Measurements from ENCODE around the gene DLG2.

DLG2 gene

GRCh38 chr11:85379066-85379465, 248.1 kb downstream of the DLG2 start:
- no peak overlapping the region for H3K27ac ChIP-seq (ENCODE audit: low read depth, low read length, poor library complexity, severe bottlenecking)
- no peak overlapping the region for H3K4me2 ChIP-seq (ENCODE audit: low read length)
- no peaks in the 10 kb centered on the region for H3K27me3 ChIP-seq (ENCODE audit: insufficient read depth, low read length)
- no peak overlapping the region for H3K9ac ChIP-seq (ENCODE audit: low read length)
- H3K9me3 ChIP-seq (ENCODE audit: low read length), result no peaks in the 10 kb centered on the region
- H4K20me1 ChIP-seq (ENCODE audit: insufficient read depth, low read length), result no peaks in the 10 kb centered on the region
- H3K79me2 ChIP-seq (ENCODE audit: insufficient read depth, low read length), result no peaks in the 10 kb centered on the region
- H2AFZ ChIP-seq (ENCODE audit: low read length), result no peak overlapping the region
- no peaks in the 10 kb centered on the region for H3F3A ChIP-seq (ENCODE audit: insufficient read depth, low read length)
- H3K4me1 ChIP-seq (ENCODE audit: insufficient read depth, low read length, severe bottlenecking), result no peaks in the 10 kb centered on the region
- H3K4me3 ChIP-seq (ENCODE audit: low read depth, low read length, poor library complexity, severe bottlenecking), result no peak overlapping the region
- TF ChIP-seq CTCF (IDR thresholded peaks at IDR 0.05; ENCODE audit: low read length) (no peak), EZH2 (IDR thresholded peaks at IDR 0.05; ENCODE audit: borderline replicate concordance, low read length) (no peak)
- H3K9me2 ChIP-seq (ENCODE audit: low read depth, low read length), result no peaks in the 10 kb centered on the region
- H3K36me3 ChIP-seq (ENCODE audit: insufficient read depth, low read length), result no peaks in the 10 kb centered on the region

- H3K9me3 ChIP-seq (ENCODE audit: low read length), result no peaks in the 10 kb centered on the region
- H3F3A ChIP-seq (ENCODE audit: insufficient read depth, low read length), result no peaks in the 10 kb centered on the region
- TF ChIP-seq CTCF (IDR thresholded peaks at IDR 0.05; ENCODE audit: low read length), result no peak
- TF ChIP-seq EZH2 (IDR thresholded peaks at IDR 0.05; ENCODE audit: borderline replicate concordance, low read length), result no peak
- H3K9ac ChIP-seq (ENCODE audit: low read length), result no peak overlapping the region
- no peaks in the 10 kb centered on the region for H3K36me3 ChIP-seq (ENCODE audit: insufficient read depth, low read length)
- H3K4me3 ChIP-seq (ENCODE audit: low read depth, low read length, poor library complexity, severe bottlenecking), result no peak overlapping the region
- no peak overlapping the region for H3K27ac ChIP-seq (ENCODE audit: low read depth, low read length, poor library complexity, severe bottlenecking)
- H3K4me2 ChIP-seq (ENCODE audit: low read length), result no peak overlapping the region
- no peaks in the 10 kb centered on the region for H4K20me1 ChIP-seq (ENCODE audit: insufficient read depth, low read length)
- no peaks in the 10 kb centered on the region for H3K4me1 ChIP-seq (ENCODE audit: insufficient read depth, low read length, severe bottlenecking)
- no peaks in the 10 kb centered on the region for H3K79me2 ChIP-seq (ENCODE audit: insufficient read depth, low read length)
- H3K9me2 ChIP-seq (ENCODE audit: low read depth, low read length), result no peaks in the 10 kb centered on the region
- no peak overlapping the region for H2AFZ ChIP-seq (ENCODE audit: low read length)
- H3K27me3 ChIP-seq (ENCODE audit: insufficient read depth, low read length), result no peaks in the 10 kb centered on the region
These were observed 249.2 kb downstream of the DLG2 start for GRCh38 chr11:85377901-85378300.

DNA sequence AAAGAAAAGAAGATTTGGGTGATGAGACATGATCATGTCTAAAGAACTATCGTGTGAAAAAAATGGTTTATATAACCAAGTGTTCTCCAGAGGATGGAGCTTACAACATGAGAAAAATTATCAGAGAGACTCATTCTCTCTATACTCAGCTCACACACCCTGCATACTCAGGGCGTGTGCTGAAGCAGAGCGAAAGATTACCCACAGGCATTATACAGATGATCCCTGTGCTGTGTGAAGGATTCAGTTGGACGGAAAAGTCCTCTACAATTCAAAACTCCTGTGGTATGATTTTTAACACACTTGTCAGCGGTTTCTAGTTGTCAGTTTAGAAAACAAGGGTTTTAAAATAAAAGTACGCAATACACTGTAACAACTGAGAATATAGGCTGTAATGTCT, 267.3 kb downstream of the DLG2 start:
- H3K27me3 ChIP-seq (ENCODE audit: insufficient read depth, low read length), result no peaks in the 10 kb centered on the region
- H3K4me1 ChIP-seq (ENCODE audit: insufficient read depth, low read length, severe bottlenecking), result no peaks in the 10 kb centered on the region
- H4K20me1 ChIP-seq (ENCODE audit: insufficient read depth, low read length), result no peaks in the 10 kb centered on the region
- H3K27ac ChIP-seq (ENCODE audit: low read depth, low read length, poor library complexity, severe bottlenecking), result no peak overlapping the region
- no peaks in the 10 kb centered on the region for H3K79me2 ChIP-seq (ENCODE audit: insufficient read depth, low read length)
- H3K4me2 ChIP-seq (ENCODE audit: low read length), result no peak overlapping the region
- H3K9me2 ChIP-seq (ENCODE audit: low read depth, low read length), result no peaks in the 10 kb centered on the region
- TF ChIP-seq EZH2 (IDR thresholded peaks at IDR 0.05; ENCODE audit: borderline replicate concordance, low read length) (no peak), CTCF (IDR thresholded peaks at IDR 0.05; ENCODE audit: low read length) (no peak)
- no peaks in the 10 kb centered on the region for H3K36me3 ChIP-seq (ENCODE audit: insufficient read depth, low read length)
- H3F3A ChIP-seq (ENCODE audit: insufficient read depth, low read length), result no peaks in the 10 kb centered on the region
- no peaks in the 10 kb centered on the region for H3K9me3 ChIP-seq (ENCODE audit: low read length)
- no peak overlapping the region for H2AFZ ChIP-seq (ENCODE audit: low read length)
- no peak overlapping the region for H3K9ac ChIP-seq (ENCODE audit: low read length)
- H3K4me3 ChIP-seq (ENCODE audit: low read depth, low read length, poor library complexity, severe bottlenecking), result no peak overlapping the region

Measured in OCI-LY1 (cell line).